ENCODE measurements around the gene ESYT3. TPM values are rescaled to one million over a fixed set of nuclear protein-coding genes. Genes with fewer than 3 reads are reported as not detected.

ESYT3 gene
- total RNA-seq, 1 experiment from 2014 or later = 6.3 TPM

GRCh38 chr3:138405486-138405885, 28.9 kb upstream of the ESYT3 start:
- no peak overlapping the region for H3K4me2 ChIP-seq (ENCODE audit: insufficient read depth, insufficient read length, low read length)
- H3K14ac ChIP-seq (ENCODE audit: insufficient read depth, low read length) = no peak overlapping the region
- peaks cover 3 to 6% of the 10 kb centered on the region in 2 experiments; a peak in 4 of 5 replicates for H3K9me3 Mint-ChIP-seq
- H4K5ac ChIP-seq (ENCODE audit: insufficient read length, low read depth, low read length) = no peak overlapping the region
- no peak overlapping the region for H3K56ac ChIP-seq (ENCODE audit: insufficient read length, low read depth, low read length)
- TF ChIP-seq CTCF (conservative IDR thresholded peaks at IDR 0.05) = no peak
- H3K23me2 ChIP-seq (ENCODE audit: insufficient read length, low read depth, low read length, poor library complexity, severe bottlenecking) = no peaks in the 10 kb centered on the region
- no peak overlapping the region for H2BK120ac ChIP-seq (ENCODE audit: low read depth, low read length, poor library complexity, severe bottlenecking)
- no peaks in the 10 kb centered on the region for H4K20me1 ChIP-seq (ENCODE audit: control insufficient read depth, insufficient read depth, insufficient read length)
- no peak overlapping the region for H4K91ac ChIP-seq (ENCODE audit: insufficient read length, low read depth, low read length)
- peaks cover 30 to 53% (median 35%) of the 10 kb centered on the region in 3 experiments for H3K36me3 Mint-ChIP-seq (ENCODE audit: insufficient read depth in 1 of 3, low read depth in 3 of 3)
- no peak overlapping the region for H3K27ac ChIP-seq (ENCODE audit: insufficient read length, low read depth, low read length)
- no peak overlapping the region for H2AK5ac ChIP-seq (ENCODE audit: insufficient read length, low read length)
- no peaks in the 10 kb centered on the region for H3K27me3 ChIP-seq (ENCODE audit: insufficient read depth, low read length)
- H3K9ac ChIP-seq (ENCODE audit: extremely low read depth, insufficient read length, low read length) = no peak overlapping the region
- no peak overlapping the region for H3K27ac Mint-ChIP-seq
- H3K79me2 ChIP-seq (ENCODE audit: insufficient read depth, low read length) = no peaks in the 10 kb centered on the region
- DNase-seq = peak; percentile 10
- H4K8ac ChIP-seq (replicated peaks; ENCODE audit: insufficient read length, low read depth, low read length) = no peak overlapping the region
- H2BK12ac ChIP-seq (ENCODE audit: insufficient read length, low read depth, low read length) = no peak overlapping the region
- no peak overlapping the region for H3T11ph ChIP-seq (ENCODE audit: low read length)
- no peak overlapping the region for H3K4me3 Mint-ChIP-seq
- no CpG with 5 or more reads among the region's 5 CpGs for WGBS (ENCODE audit: extremely low coverage, insufficient read length, low lambda C conversion rate)
- H2BK20ac ChIP-seq (ENCODE audit: low read depth, low read length, poor library complexity, severe bottlenecking) = no peak overlapping the region
- peaks cover 50 to 54% of the 10 kb centered on the region in 2 experiments for H3K4me1 Mint-ChIP-seq
- no peaks in the 10 kb centered on the region for H3K9me3 ChIP-seq (ENCODE audit: control insufficient read depth, low read depth, low read length)
- H3K27me3 Mint-ChIP-seq (ENCODE audit: low read depth) = peaks cover 12% of the 10 kb centered on the region
- no peak overlapping the region for H2BK5ac ChIP-seq (ENCODE audit: insufficient read length, low read length)
- H3K18ac ChIP-seq (ENCODE audit: insufficient read length, low read depth, low read length) = no peak overlapping the region
- H2BK15ac ChIP-seq (ENCODE audit: low read depth, low read length) = no peak overlapping the region
- H3K79me1 ChIP-seq (ENCODE audit: insufficient read depth, low read depth, low read length, poor library complexity, severe bottlenecking) = no peaks in the 10 kb centered on the region
- peaks cover 23% of the 10 kb centered on the region; the same call in 1 of the 2 replicates for H3K4me1 ChIP-seq (ENCODE audit: insufficient read depth, low read length)
- no peak overlapping the region for H3K23ac ChIP-seq (ENCODE audit: insufficient read length, low read depth, low read length)
- no peak overlapping the region for H2AFZ ChIP-seq (ENCODE audit: low read length)
- H3K4ac ChIP-seq (ENCODE audit: low read depth, low read length) = no peak overlapping the region
